Measurements from ENCODE around the gene CCM2.

The CCM2 gene

DNA sequence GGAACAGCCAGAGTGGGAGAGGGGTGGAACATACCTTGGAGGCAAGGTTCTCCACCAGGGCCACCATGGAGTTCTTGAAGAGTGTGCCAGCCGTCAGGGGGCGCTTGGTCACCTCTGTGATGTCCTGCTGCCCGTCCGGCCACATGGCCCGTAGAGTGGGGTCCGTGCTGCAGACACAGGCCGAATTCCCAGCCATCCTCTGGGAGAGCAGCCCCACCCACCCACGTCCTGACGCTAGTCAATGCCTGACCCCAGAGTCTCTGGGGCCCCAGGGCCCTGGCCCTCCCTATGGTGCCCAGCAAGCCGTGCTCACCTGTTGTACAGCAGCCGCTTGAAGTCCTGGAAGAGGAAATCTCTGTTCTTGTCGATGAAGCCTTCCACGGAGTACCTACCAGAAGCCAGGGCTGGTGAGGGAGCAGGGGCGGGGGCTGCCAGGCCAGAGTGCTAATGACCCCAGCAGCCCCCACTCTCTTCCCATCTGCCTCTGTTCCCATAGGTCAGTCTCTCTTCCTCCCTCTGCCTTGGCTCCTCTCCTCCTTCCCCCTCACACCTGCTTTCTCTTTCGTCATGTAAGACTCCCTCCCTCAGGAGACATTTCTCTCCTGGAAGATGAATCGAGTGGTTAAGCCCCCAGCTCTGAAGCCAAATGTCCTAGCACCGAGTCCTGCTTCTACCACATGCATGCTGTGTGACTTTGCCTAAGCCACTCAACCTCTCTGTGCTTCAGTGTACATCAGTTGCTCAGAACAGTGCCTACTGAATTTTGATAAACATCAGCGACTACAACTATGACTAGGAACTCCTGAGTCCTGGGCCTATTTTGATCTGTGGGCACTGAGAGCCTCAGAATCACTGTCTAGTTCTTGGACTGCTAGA lies 32.2 kb upstream of the CCM2 start:
- DNase-seq (ENCODE audit: insufficient read length, low spot score) (no peak), FAIRE-seq (no peak)

GRCh38 chr7:44969049-44969700 lies 30.8 kb upstream of the CCM2 start:
- DNase-seq (ENCODE audit: insufficient read length, low spot score) (no peak), FAIRE-seq (no peak)

DNA sequence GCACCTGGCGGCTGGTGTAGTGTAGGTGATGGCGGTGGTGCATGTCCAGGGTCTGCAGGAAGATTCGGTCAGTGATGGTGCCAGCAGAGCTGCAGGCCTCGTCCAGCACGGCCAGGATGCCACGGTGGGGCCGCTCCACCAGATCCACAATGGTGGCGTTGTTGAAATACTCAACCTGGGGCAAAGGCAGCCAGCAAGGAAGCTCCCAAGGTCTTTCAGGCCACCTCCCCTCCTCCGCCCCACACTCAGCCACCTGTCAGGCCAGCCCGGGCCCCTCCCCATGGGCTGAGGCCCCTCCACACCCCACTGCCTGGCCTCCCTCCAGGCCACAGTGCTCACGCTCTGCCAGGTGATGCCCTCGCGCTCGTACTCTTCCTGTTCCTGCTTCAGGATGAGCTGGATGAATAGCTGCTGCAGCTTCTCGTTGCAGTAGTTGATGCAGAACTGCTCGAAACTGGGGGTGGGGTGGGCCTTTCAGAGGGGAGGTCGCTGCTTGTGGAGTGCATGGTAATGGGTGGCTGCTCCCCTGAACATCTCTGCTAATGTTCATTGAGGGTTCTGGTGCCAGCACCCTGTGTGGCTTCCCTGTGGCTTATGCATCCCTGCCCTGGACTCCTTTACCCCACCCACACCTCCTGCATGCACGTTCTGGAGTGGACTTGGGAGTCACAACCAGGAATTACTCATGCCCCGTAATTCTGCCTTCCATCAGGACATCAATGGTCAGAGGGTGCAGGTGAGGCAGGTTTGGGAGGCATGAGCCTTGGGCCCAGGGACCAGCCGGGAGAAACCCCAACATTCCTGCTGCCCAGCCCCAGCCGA lies 30.1 kb upstream of the CCM2 start:
- FAIRE-seq (no peak), DNase-seq (ENCODE audit: insufficient read length, low spot score) (no peak)

DNA sequence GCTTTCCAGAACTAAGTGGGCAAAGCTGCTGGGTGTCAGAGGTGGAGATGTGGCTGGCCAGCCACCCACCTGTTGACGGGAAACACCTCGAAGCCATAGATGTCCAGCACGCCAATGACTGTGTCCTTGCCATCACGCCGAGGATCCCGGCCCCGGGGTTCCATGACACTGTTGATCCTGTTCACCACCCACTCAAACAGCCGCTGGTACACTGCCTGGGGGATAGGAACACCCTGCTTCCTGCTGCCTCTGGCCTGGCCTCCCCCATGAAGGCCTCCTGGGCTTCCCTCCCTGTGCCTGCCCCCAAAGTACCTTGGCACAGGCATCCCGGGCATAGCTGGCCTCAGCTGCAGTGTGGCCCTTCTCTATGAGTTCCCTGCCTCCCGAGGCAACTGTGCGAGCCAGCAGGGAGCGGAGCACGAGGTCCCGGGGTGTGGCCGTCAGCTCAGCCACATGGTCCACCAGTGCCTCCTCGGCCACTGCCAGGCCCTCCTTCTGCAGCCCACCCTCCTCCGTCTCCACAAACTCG lies 29.4 kb upstream of the CCM2 start:
- no peak for FAIRE-seq
- no peak for DNase-seq (ENCODE audit: insufficient read length, low spot score)

GRCh38 chr7:44971188-44971901 lies 28.7 kb upstream of the CCM2 start:
- DNase-seq (ENCODE audit: insufficient read length, low spot score) (no peak), FAIRE-seq (no peak)

- no peak for DNase-seq (ENCODE audit: insufficient read length, low spot score)
- FAIRE-seq: no peak
Measured at GRCh38 chr7:44971902-44972441, 28.0 kb upstream of the CCM2 start.

- DNase-seq (ENCODE audit: insufficient read length, low spot score) (no peak), FAIRE-seq (no peak)
Measured at GRCh38 chr7:44972562-44972961, 27.4 kb upstream of the CCM2 start.

GRCh38 chr7:44973610-44974401 lies 26.2 kb upstream of the CCM2 start:
- DNase-seq (ENCODE audit: insufficient read length, low spot score) (no peak), FAIRE-seq (no peak)

DNA sequence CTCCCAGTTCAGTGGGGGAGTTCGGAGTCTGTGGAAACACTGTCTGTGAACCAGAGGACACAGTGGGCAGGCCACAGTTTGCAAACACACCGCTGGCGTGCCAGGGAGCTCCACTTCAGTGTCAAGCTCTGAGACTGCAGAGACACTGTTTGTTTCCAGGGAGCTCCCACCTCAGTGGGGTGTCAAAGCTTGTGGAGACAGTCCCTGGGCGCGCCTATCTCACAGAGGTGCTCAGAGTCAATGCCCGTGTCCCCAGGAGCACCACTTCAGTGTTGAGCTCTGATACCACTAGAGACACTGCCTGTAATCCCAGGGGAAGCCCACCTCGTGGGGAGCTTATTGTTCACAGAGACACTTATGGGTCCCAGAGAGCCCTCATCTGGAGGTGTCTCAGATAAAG lies 25.5 kb upstream of the CCM2 start:
- DNase-seq (ENCODE audit: insufficient read length, low spot score) (no peak), FAIRE-seq (no peak)

- DNase-seq (ENCODE audit: insufficient read length, low spot score) (no peak), FAIRE-seq (no peak)
Measured at GRCh38 chr7:44975331-44976039, 24.5 kb upstream of the CCM2 start.

- FAIRE-seq (no peak), DNase-seq (ENCODE audit: insufficient read length, low spot score) (no peak)
Measured at GRCh38 chr7:44976040-44976745, 23.8 kb upstream of the CCM2 start.

DNA sequence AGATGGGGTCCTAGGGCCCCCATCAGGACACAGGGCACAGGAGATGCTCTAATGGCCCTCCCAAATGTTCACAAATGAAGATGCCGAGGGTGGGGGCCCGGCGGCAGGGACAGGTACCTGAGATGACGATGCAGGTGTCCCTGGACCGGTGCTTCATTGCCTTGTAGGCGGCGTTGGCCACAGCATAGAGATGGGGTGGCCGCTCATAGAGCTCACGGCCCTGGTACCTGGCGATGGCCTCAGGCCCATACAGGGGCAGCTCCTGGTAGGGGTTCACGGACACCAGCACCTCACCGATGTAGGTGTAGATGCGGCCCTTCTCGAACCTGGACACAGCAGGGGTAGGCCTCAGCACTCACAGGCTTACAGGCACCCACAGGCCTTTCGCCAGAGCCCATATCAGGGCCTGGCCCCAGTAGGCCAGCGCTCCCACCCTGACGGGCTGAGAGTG lies 23.2 kb upstream of the CCM2 start:
- FAIRE-seq: no peak
- no peak for DNase-seq (ENCODE audit: insufficient read length, low spot score)

DNA sequence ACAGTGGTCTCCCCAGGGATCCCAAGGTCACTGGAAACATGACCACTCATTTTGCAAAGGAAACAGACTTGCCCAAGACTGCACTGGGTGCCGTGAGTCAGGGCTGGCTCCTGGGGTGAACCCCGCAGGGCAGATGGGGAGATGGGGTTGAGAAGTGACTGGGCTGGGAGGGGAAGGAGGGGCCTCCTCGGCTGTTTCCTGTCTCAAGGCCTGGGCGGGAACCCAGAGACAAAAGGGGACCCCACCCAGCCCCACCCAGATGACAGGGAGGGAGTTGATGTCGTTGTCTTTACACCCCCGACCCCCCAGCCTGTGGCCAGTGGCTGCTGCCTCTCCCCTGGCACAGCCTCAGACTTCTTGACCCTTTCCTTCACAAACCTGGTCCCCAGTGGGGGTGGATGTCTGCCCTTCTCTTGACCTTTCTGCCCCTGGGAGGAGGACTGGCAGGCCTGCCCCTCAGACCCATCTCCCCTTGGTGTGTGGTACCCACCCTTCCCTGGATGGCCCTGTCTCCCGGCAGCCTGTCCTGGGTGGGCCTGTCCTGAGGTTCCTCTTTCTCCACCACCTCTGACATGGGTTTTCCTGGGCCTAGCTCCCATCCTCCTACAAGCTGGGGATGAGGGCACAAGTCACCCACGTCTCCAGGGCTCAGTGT lies 22.6 kb upstream of the CCM2 start:
- FAIRE-seq (peak; percentile 77), DNase-seq (ENCODE audit: insufficient read length, low spot score) (no peak)

- DNase-seq (ENCODE audit: insufficient read length, low spot score) (no peak), FAIRE-seq (peak; percentile 74)
Measured at GRCh38 chr7:44977959-44978335, 22.1 kb upstream of the CCM2 start.

- DNase-seq (ENCODE audit: insufficient read length, low spot score): no peak
- FAIRE-seq: peak; percentile 93
Measured at GRCh38 chr7:44978511-44979366, 21.3 kb upstream of the CCM2 start, which contains the start of gene MYO1G. TSS of gene MYO1G (minus strand) at chr7:44979015. CDS start at chr7:44978961, 54 bp downstream.

Data from GM19239 (cell line).